CD14-positive monocyte (primary cell): ENCODE data around the gene MACROD2. TPM values are rescaled to one million over a fixed set of nuclear protein-coding genes. Genes with fewer than 3 reads are reported as not detected.

ENCODE experiments used
- DNase-seq, 3 donors: peaks; one replicate each; pipeline ENCODE4 v3.0.0-alpha.2; 2011 to 2022
- H2AFZ ChIP-seq: 2 replicates; pipeline ENCODE4 v1.6.0; 2012; ENCODE audit warnings: mild to moderate bottlenecking, low read depth, low read length, inconsistent platforms; ENCODE audit not compliant: insufficient read depth, poor library complexity, severe bottlenecking
- H3K27ac ChIP-seq, 2 donors: 1 replicate in 1 of 2; 2 replicates in 1 of 2; pipeline ENCODE4 v1.5.1; 2012 to 2013; ENCODE audit warnings: low read length in 2 of 2, control low read depth in 1 of 2, inconsistent platforms in 1 of 2, low read depth in 1 of 2, mild to moderate bottlenecking in 1 of 2
- H3K27me3 ChIP-seq, 2 donors: one replicate each; pipeline versions ENCODE4 v1.6.0 to v1.6.1; 2011 to 2013; ENCODE audit warnings: low read length in 2 of 2; ENCODE audit not compliant: control insufficient read depth in 2 of 2, insufficient read depth in 2 of 2
- H3K36me3 ChIP-seq, 2 donors: replicated peaks in 1 of 2; 1 replicate in 1 of 2; 2 replicates in 1 of 2; pipeline versions ENCODE4 v1.5.1 to v1.6.1; 2012 to 2013; ENCODE audit warnings: low read length in 2 of 2, control low read depth in 1 of 2, inconsistent platforms in 1 of 2, mild to moderate bottlenecking in 1 of 2; ENCODE audit not compliant: insufficient read depth in 2 of 2, control insufficient read depth in 1 of 2
- H3K4me1 ChIP-seq, 2 donors: 1 replicate in 1 of 2; 2 replicates in 1 of 2; pipeline versions ENCODE4 v1.5.1 to v1.6.1; 2012 to 2013; ENCODE audit warnings: low read length in 2 of 2, control low read depth in 1 of 2, inconsistent platforms in 1 of 2, mild to moderate bottlenecking in 1 of 2, moderate library complexity in 1 of 2; ENCODE audit not compliant: insufficient read depth in 2 of 2, control insufficient read depth in 1 of 2
- H3K4me2 ChIP-seq: replicated peaks from 2 replicates; pipeline ENCODE3; 2012; ENCODE audit warnings: low read length, moderate library complexity, mild to moderate bottlenecking; ENCODE audit not compliant: poor library complexity, severe bottlenecking; ENCODE audit errors: extremely low read depth
- H3K4me3 ChIP-seq, 3 experiments: fragments of 200-600 bp in 1 of 3; sonication (generic) in 1 of 3; replicated peaks in 1 of 3; 1 replicate in 2 of 3; 2 replicates in 1 of 3; pipeline ENCODE4 v1.5.1; 2011 to 2013; ENCODE audit warnings: low read length in 3 of 3, mild to moderate bottlenecking in 3 of 3, control low read depth in 2 of 3, low read depth in 2 of 3, inconsistent platforms in 1 of 3, moderate library complexity in 1 of 3
- H3K79me2 ChIP-seq: 2 replicates; pipeline ENCODE4 v1.6.0; 2012; ENCODE audit warnings: mild to moderate bottlenecking, control low read depth, inconsistent platforms, low read length, moderate library complexity; ENCODE audit not compliant: insufficient read depth
- H3K9ac ChIP-seq: 2 replicates; pipeline ENCODE4 v1.6.0; 2017; ENCODE audit warnings: low read length, mild to moderate bottlenecking; ENCODE audit not compliant: insufficient read depth, poor library complexity, severe bottlenecking
- H3K9me3 ChIP-seq, 2 donors: replicated peaks in 1 of 2; 1 replicate in 1 of 2; 2 replicates in 1 of 2; pipeline versions ENCODE4 v1.5.1 to v1.6.1; 2012 to 2013; ENCODE audit warnings: low read length in 2 of 2, control low read depth in 1 of 2; ENCODE audit not compliant: control insufficient read depth in 1 of 2, insufficient read depth in 1 of 2
- H4K20me1 ChIP-seq: 2 replicates; pipeline ENCODE4 v1.6.0; 2012; ENCODE audit warnings: mild to moderate bottlenecking, low read length, control low read depth, moderate library complexity; ENCODE audit not compliant: insufficient read depth
- H3K27ac Mint-ChIP-seq, 7 donors: one replicate each; pipeline ENCODE4 v1.8.0; 2020; ENCODE audit warnings: mild to moderate bottlenecking in 7 of 7, mixed read lengths in 7 of 7, moderate library complexity in 6 of 7, inconsistent platforms in 2 of 7
- H3K27me3 Mint-ChIP-seq, 3 donors: one replicate each; pipeline ENCODE4 v1.8.0; 2021 to 2022; ENCODE audit warnings: low read depth in 3 of 3, mild to moderate bottlenecking in 3 of 3, mixed read lengths in 3 of 3, moderate library complexity in 3 of 3, inconsistent platforms in 1 of 3
- H3K36me3 Mint-ChIP-seq, 2 donors: one replicate each; pipeline ENCODE4 v1.8.0; 2020; ENCODE audit warnings: mixed read lengths in 2 of 2, inconsistent platforms in 1 of 2, mild to moderate bottlenecking in 1 of 2
- H3K4me1 Mint-ChIP-seq: one replicate; pipeline ENCODE4 v1.8.0; 2020; ENCODE audit warnings: mild to moderate bottlenecking, mixed read lengths
- H3K4me3 Mint-ChIP-seq, 2 donors: one replicate each; pipeline ENCODE4 v1.8.0; 2020; ENCODE audit warnings: mild to moderate bottlenecking in 2 of 2, mixed read lengths in 2 of 2, moderate library complexity in 1 of 2
- H3K9me3 Mint-ChIP-seq, 7 donors: one replicate each; pipeline ENCODE4 v1.8.0; 2020 to 2022; ENCODE audit warnings: mixed read lengths in 7 of 7, mild to moderate bottlenecking in 6 of 7, moderate library complexity in 6 of 7, inconsistent platforms in 2 of 7
- CTCF ChIP-seq: fragments of 200-600 bp; IDR thresholded peaks from one replicate; pipeline ENCODE4 v1.8.0; 2022; ENCODE audit warnings: antibody characterized with exemption, mild to moderate bottlenecking
- WGBS: methylation state at CpG from one replicate; pipeline ENCODE4 v1.1.5; 2013; ENCODE audit warnings: missing lambda C conversion rate; ENCODE audit not compliant: insufficient coverage; 5-methylcytosine and 5-hydroxymethylcytosine counted together
- intact Hi-C, 2 donors: fragments of 100-400 bp; cut with micrococcal nuclease; formaldehyde crosslinking; loops; one replicate each; pipeline versions ENCODE4 v1.15.0 to v1.15.1; 2023
- polyA plus RNA-seq, 3 donors: library from polyadenylated mRNA; depleted of rRNA in 1 of 3; unstranded in 2 of 3; stranded (reverse) in 1 of 3; fragments of 300-500 nt in 2 of 3; fragments of >200 nt in 1 of 3; fragmentation: Illumina TruSeq in 2 of 3; gene quantifications; 1 replicate in 2 of 3; 2 replicates in 1 of 3; pipeline ENCODE4 v1.2.3, GENCODE V29; 2012 to 2021

Gene MACROD2
- polyA plus RNA-seq, 3 donors, result 0.23 TPM; not detected in 2

GRCh38 chr20:15022921-15023320, 1027.6 kb downstream of the MACROD2 start:
- no peak overlapping the region for H3K4me2 ChIP-seq
- no peaks in the 10 kb centered on the region for H3K36me3 ChIP-seq
- DNase-seq, result no peak
- H3K36me3 Mint-ChIP-seq, result no peaks in the 10 kb centered on the region
- H3K27ac Mint-ChIP-seq, result no peak overlapping the region
- no peak for TF ChIP-seq CTCF
- no peaks in the 10 kb centered on the region for H4K20me1 ChIP-seq
- H3K9me3 ChIP-seq, result peaks cover 4 to 10% of the 10 kb centered on the region in 2 donors
- H3K4me3 ChIP-seq, result no peak overlapping the region
- H3K9ac ChIP-seq, result no peak overlapping the region
- H3K9me3 Mint-ChIP-seq, result peaks cover 2 to 12% (median 5%) of the 10 kb centered on the region in 7 donors
- H3K4me1 ChIP-seq, result no peaks in the 10 kb centered on the region
- H3K27me3 Mint-ChIP-seq, result peaks cover 0 to 5% (median 0%) of the 10 kb centered on the region in 3 donors
- H3K4me3 Mint-ChIP-seq, result no peak overlapping the region
- H3K79me2 ChIP-seq, result no peaks in the 10 kb centered on the region
- H3K4me1 Mint-ChIP-seq, result no peaks in the 10 kb centered on the region
- intact Hi-C loops, result no loop called here
- no peak overlapping the region for H2AFZ ChIP-seq
- no peaks in the 10 kb centered on the region for H3K27me3 ChIP-seq
- no peak overlapping the region for H3K27ac ChIP-seq

GRCh38 chr20:15026759-15027158, 1031.4 kb downstream of the MACROD2 start:
- no peak for TF ChIP-seq CTCF
- no peak overlapping the region for H3K4me2 ChIP-seq
- WGBS, result 100% methylated on average over 1 of the region's 1 CpG
- no peaks in the 10 kb centered on the region for H3K36me3 Mint-ChIP-seq
- no peak overlapping the region for H3K4me3 Mint-ChIP-seq
- no peak overlapping the region for H3K27ac Mint-ChIP-seq
- no peak overlapping the region for H3K9ac ChIP-seq
- intact Hi-C loops, result no loop called here
- H3K79me2 ChIP-seq, result no peaks in the 10 kb centered on the region
- no peaks in the 10 kb centered on the region for H4K20me1 ChIP-seq
- no peak overlapping the region for H2AFZ ChIP-seq
- no peaks in the 10 kb centered on the region for H3K27me3 ChIP-seq
- no peak overlapping the region for H3K4me3 ChIP-seq
- H3K27ac ChIP-seq, result no peak overlapping the region
- no peaks in the 10 kb centered on the region for H3K4me1 ChIP-seq
- DNase-seq, result no peak
- peaks cover 0 to 5% (median 0%) of the 10 kb centered on the region in 3 donors for H3K27me3 Mint-ChIP-seq
- H3K9me3 ChIP-seq, result peaks cover 11 to 21% of the 10 kb centered on the region in 2 donors
- H3K4me1 Mint-ChIP-seq, result no peaks in the 10 kb centered on the region
- H3K9me3 Mint-ChIP-seq, result peaks cover 5 to 28% (median 16%) of the 10 kb centered on the region in 7 donors
- H3K36me3 ChIP-seq, result no peaks in the 10 kb centered on the region
